Loucy (cell line): Measurements from ENCODE around the gene PLCL2.
"Not testable (repeated sequence)": the region's sequence is repeated elsewhere in the genome, so short reads cannot be mapped to it uniquely, and the experiment has no call there.

ENCODE experiments used
- H2AFZ ChIP-seq: fragments of 200-600 bp; sonication (generic); 2 replicates; pipeline ENCODE4 v1.6.0; 2016; ENCODE audit warnings: antibody characterized with exemption, mild to moderate bottlenecking, low read length, moderate library complexity
- H3F3A ChIP-seq: fragments of 200-600 bp; 2 replicates; pipeline ENCODE4 v1.6.0; 2016; ENCODE audit warnings: antibody characterized with exemption, low read depth, mild to moderate bottlenecking
- H3K27me3 ChIP-seq: fragments of 200-600 bp; sonication (generic); 2 replicates; pipeline ENCODE4 v1.6.1; 2014; ENCODE audit warnings: low read length, mild to moderate bottlenecking; ENCODE audit not compliant: insufficient read depth, poor library complexity, severe bottlenecking
- H3K36me3 ChIP-seq: fragments of 200-600 bp; sonication (generic); 2 replicates; pipeline ENCODE4 v1.6.1; 2016; ENCODE audit warnings: low read length; ENCODE audit not compliant: insufficient read depth
- H3K4me1 ChIP-seq: fragments of 200-600 bp; sonication (generic); 2 replicates; pipeline ENCODE4 v1.5.1; 2014; ENCODE audit warnings: low read length, mild to moderate bottlenecking; ENCODE audit not compliant: insufficient read depth, poor library complexity, severe bottlenecking
- H3K4me2 ChIP-seq: fragments of 200-600 bp; sonication (generic); 2 replicates; pipeline ENCODE4 v1.6.0; 2014; ENCODE audit warnings: antibody characterized with exemption, low read length, low read depth, mild to moderate bottlenecking; ENCODE audit not compliant: poor library complexity, severe bottlenecking
- H3K4me3 ChIP-seq: fragments of 200-600 bp; sonication (generic); 2 replicates; pipeline ENCODE4 v1.5.1; 2014; ENCODE audit warnings: low read length, mild to moderate bottlenecking, mixed read lengths; ENCODE audit not compliant: poor library complexity, severe bottlenecking
- H3K79me2 ChIP-seq: fragments of 200-600 bp; sonication (generic); 2 replicates; pipeline ENCODE4 v1.6.1; 2014; ENCODE audit warnings: low read length; ENCODE audit not compliant: insufficient read depth
- H3K9ac ChIP-seq: fragments of 200-600 bp; sonication (generic); 2 replicates; pipeline ENCODE4 v1.6.0; 2014; ENCODE audit warnings: mild to moderate bottlenecking, low read depth, low read length, moderate library complexity; ENCODE audit not compliant: poor library complexity, severe bottlenecking
- H3K9me2 ChIP-seq: fragments of 200-600 bp; sonication (generic); replicated peaks from 2 replicates; pipeline ENCODE4 v1.6.1; 2016; ENCODE audit warnings: low read depth, low read length, mixed read lengths
- H3K9me3 ChIP-seq: fragments of 200-600 bp; sonication (generic); 2 replicates; pipeline ENCODE4 v1.6.1; 2014; ENCODE audit warnings: mild to moderate bottlenecking, antibody characterized with exemption, low read length, low read depth; ENCODE audit not compliant: insufficient read depth
- H4K20me1 ChIP-seq: fragments of 200-600 bp; sonication (generic); 2 replicates; pipeline ENCODE4 v1.6.0; 2014; ENCODE audit warnings: antibody characterized with exemption, low read length, mild to moderate bottlenecking; ENCODE audit not compliant: insufficient read depth, poor library complexity, severe bottlenecking
- CTCF ChIP-seq: fragments of 200-600 bp; sonication (generic); conservative IDR thresholded peaks from 2 replicates; pipeline ENCODE4 v1.5.1; 2014; ENCODE audit warnings: mild to moderate bottlenecking, antibody characterized with exemption, low read length
- EZH2phosphoT487 ChIP-seq: fragments of 200-600 bp; IDR thresholded peaks from 2 replicates; pipeline ENCODE4 v1.6.1; 2018; ENCODE audit warnings: antibody characterized with exemption, mild to moderate bottlenecking, moderate library complexity, borderline replicate concordance

PLCL2 gene

GRCh38 chr3:16950845-16951244 lies 66.1 kb downstream of the PLCL2 start:
- H3K36me3 ChIP-seq = no peaks in the 10 kb centered on the region
- no peaks in the 10 kb centered on the region for H3K9me2 ChIP-seq
- no peaks in the 10 kb centered on the region for H3K27me3 ChIP-seq
- H3K4me3 ChIP-seq = no peak overlapping the region
- no peak overlapping the region for H2AFZ ChIP-seq
- no peak overlapping the region for H3K4me2 ChIP-seq
- no peak for TF ChIP-seq EZH2phosphoT487
- TF ChIP-seq CTCF = no peak
- H4K20me1 ChIP-seq = no peaks in the 10 kb centered on the region
- H3K9ac ChIP-seq = no peak overlapping the region
- H3K9me3 ChIP-seq = no peaks in the 10 kb centered on the region
- peaks cover 3% of the 10 kb centered on the region for H3K4me1 ChIP-seq
- no peaks in the 10 kb centered on the region for H3F3A ChIP-seq
- H3K79me2 ChIP-seq = 0 out of 2 replicates have a peak, but pooled peaks cover 12% of the 10 kb centered on the region

- H3K9ac ChIP-seq, H3K36me3 ChIP-seq, H4K20me1 ChIP-seq, H3K4me3 ChIP-seq, H3K9me2 ChIP-seq, H3K27me3 ChIP-seq, H3K9me3 ChIP-seq, H3K4me1 ChIP-seq, H3K4me2 ChIP-seq, H2AFZ ChIP-seq, H3F3A ChIP-seq, H3K79me2 ChIP-seq: not testable (repeated sequence)
Observed at GRCh38 chr3:16957852-16958251, 73.1 kb downstream of the PLCL2 start.

DNA sequence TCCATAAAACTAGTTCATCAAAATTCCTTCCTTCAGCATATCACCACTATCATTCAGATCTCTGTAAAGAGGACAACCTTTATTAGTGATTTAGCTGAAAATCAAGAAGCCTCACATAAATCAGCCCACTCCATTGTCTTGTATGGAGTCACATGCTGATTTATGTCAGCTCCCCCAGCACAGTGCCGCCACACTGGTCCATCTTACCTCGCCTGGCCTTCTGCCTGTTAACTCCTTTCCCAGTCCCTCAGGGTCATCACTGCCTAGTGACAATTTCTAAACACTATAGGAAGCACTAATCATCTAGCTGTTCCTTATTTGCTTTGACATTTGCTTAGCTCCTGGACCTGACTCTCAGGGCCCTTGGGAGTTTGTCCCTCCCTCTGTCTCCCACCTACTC lies 75.4 kb downstream of the PLCL2 start:
- TF ChIP-seq CTCF (no peak), EZH2phosphoT487 (no peak)
- no peak overlapping the region for H3K4me3 ChIP-seq
- no peaks in the 10 kb centered on the region for H3K9me3 ChIP-seq
- no peak overlapping the region for H3K9ac ChIP-seq
- no peaks in the 10 kb centered on the region for H3F3A ChIP-seq
- no peaks in the 10 kb centered on the region for H3K4me1 ChIP-seq
- H3K79me2 ChIP-seq = no peaks in the 10 kb centered on the region; the same call in 1 of the 2 replicates
- no peaks in the 10 kb centered on the region for H4K20me1 ChIP-seq
- H2AFZ ChIP-seq = no peak overlapping the region
- H3K9me2 ChIP-seq = no peaks in the 10 kb centered on the region
- H3K27me3 ChIP-seq = no peaks in the 10 kb centered on the region
- no peaks in the 10 kb centered on the region for H3K36me3 ChIP-seq
- H3K4me2 ChIP-seq = no peak overlapping the region

- TF ChIP-seq EZH2phosphoT487 = no peak
- no peak for TF ChIP-seq CTCF
- Histone ChIP-seq H3K4me1 (no peaks in the 10 kb centered on the region), H3K79me2 (no peaks in the 10 kb centered on the region; the same call in 1 of the 2 replicates)
Observed at GRCh38 chr3:16961621-16962205, 77.0 kb downstream of the PLCL2 start.

More at GRCh38 chr3:16961621-16962205, 77.0 kb downstream of the PLCL2 start:
- H4K20me1 ChIP-seq = no peaks in the 10 kb centered on the region
- H3K36me3 ChIP-seq = no peaks in the 10 kb centered on the region
- no peaks in the 10 kb centered on the region for H3K9me2 ChIP-seq
- H3K4me3 ChIP-seq = no peak overlapping the region
- H3F3A ChIP-seq = no peaks in the 10 kb centered on the region
- H3K27me3 ChIP-seq = no peaks in the 10 kb centered on the region
- H2AFZ ChIP-seq = no peak overlapping the region
- no peak overlapping the region for H3K9ac ChIP-seq
- no peak overlapping the region for H3K4me2 ChIP-seq
- no peaks in the 10 kb centered on the region; the same call in 1 of the 2 replicates for H3K9me3 ChIP-seq
